ENCODE measurements around the gene CDH12.

DNA sequence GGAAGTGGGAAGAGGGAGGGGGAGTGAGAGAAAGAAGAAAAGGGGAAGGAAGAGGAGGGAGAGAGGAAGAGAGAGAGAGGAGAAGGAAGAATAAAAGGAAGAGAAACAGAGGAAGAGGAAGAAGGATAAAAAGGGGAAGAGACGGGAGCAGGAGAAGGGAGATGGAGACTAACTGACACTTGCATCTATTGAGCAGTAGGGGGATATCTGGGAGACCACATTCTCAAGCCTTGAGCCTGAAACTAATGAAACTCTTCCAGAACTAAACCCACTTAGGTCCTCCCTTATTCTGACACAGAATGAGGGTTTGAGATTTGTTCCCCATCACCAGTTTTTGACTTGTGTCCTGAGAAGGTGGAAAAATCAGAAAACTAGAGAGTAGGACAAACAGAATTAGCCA is 533.3 kb downstream of the CDH12 start:
- TF ChIP-seq, protein P1, sequence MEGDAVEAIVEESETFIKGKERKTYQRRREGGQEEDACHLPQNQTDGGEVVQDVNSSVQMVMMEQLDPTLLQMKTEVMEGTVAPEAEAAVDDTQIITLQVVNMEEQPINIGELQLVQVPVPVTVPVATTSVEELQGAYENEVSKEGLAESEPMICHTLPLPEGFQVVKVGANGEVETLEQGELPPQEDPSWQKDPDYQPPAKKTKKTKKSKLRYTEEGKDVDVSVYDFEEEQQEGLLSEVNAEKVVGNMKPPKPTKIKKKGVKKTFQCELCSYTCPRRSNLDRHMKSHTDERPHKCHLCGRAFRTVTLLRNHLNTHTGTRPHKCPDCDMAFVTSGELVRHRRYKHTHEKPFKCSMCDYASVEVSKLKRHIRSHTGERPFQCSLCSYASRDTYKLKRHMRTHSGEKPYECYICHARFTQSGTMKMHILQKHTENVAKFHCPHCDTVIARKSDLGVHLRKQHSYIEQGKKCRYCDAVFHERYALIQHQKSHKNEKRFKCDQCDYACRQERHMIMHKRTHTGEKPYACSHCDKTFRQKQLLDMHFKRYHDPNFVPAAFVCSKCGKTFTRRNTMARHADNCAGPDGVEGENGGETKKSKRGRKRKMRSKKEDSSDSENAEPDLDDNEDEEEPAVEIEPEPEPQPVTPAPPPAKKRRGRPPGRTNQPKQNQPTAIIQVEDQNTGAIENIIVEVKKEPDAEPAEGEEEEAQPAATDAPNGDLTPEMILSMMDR (IDR thresholded peaks at IDR 0.05), result no peak
- TF ChIP-seq POLR2A (IDR thresholded peaks at IDR 0.05), result no peak
- no peak for TF ChIP-seq POLR2AphosphoS5 (IDR thresholded peaks at IDR 0.05)

All from gastroesophageal sphincter (tissue), 3 donors.